CD4-positive, alpha-beta T cell (primary cell): Measurements from ENCODE around the gene C13orf42. TPM values are rescaled to one million over a fixed set of nuclear protein-coding genes. Genes with fewer than 3 reads are reported as not detected.

ENCODE experiments used
- ATAC-seq: fragments of 200-7000 bp; cut with Tn5 transposase; one replicate; pipeline ENCODE4 v1.10.0; 2022; ENCODE audit warnings: mild to moderate bottlenecking; ENCODE audit not compliant: poor library complexity
- CTCF ChIA-PET: fragments of 350-600 bp; sonication (Branson Sonifier 250); formaldehyde crosslinking; loops from one replicate; lab custom pipeline; 2021; ENCODE audit warnings: antibody characterized with exemption, inconsistent platforms; lab: Charles Lee
- POLR2A ChIA-PET: fragments of 350-600 bp; sonication (Branson Sonifier 250); formaldehyde crosslinking; loops from one replicate; lab custom pipeline; 2021; ENCODE audit warnings: antibody characterized with exemption, inconsistent platforms; lab: Charles Lee
- DNase-seq, 14 experiments: peaks; one replicate each; pipeline ENCODE4 v3.0.0-alpha.2; 2013 to 2020; ENCODE audit warnings: mixed read lengths in 2 of 14
- H3K27ac ChIP-seq, 2 donors: one replicate each; pipeline versions ENCODE4 v1.5.1 to v1.7.0; 2013; ENCODE audit warnings: low read length in 2 of 2, low read depth in 1 of 2, mild to moderate bottlenecking in 1 of 2
- H3K27me3 ChIP-seq, 2 experiments: 1 replicate in 1 of 2; 2 replicates in 1 of 2; pipeline versions ENCODE4 v1.6.1 to v1.7.0; 2013; ENCODE audit warnings: low read length in 2 of 2, control low read depth in 1 of 2, mild to moderate bottlenecking in 1 of 2, moderate library complexity in 1 of 2; ENCODE audit not compliant: insufficient read depth in 2 of 2, control insufficient read depth in 1 of 2
- H3K36me3 ChIP-seq: one replicate; pipeline ENCODE4 v1.6.1; 2013; ENCODE audit warnings: low read length, control low read depth; ENCODE audit not compliant: insufficient read depth
- H3K4me1 ChIP-seq: one replicate; pipeline ENCODE4 v1.6.1; 2013; ENCODE audit warnings: low read length, control low read depth; ENCODE audit not compliant: insufficient read depth
- H3K4me3 ChIP-seq: one replicate; pipeline ENCODE4 v1.5.1; 2013; ENCODE audit warnings: mild to moderate bottlenecking, low read length, moderate library complexity
- H3K9me3 ChIP-seq, 2 experiments: 1 replicate in 1 of 2; 2 replicates in 1 of 2; pipeline versions ENCODE4 v1.6.1 to v1.7.0; 2013; ENCODE audit warnings: low read length in 2 of 2, mild to moderate bottlenecking in 2 of 2, control low read depth in 1 of 2, moderate library complexity in 1 of 2; ENCODE audit not compliant: control insufficient read depth in 1 of 2, insufficient read depth in 1 of 2
- H3K27ac Mint-ChIP-seq: one replicate; pipeline ENCODE4 v1.8.0; 2020; ENCODE audit warnings: mixed read lengths
- H3K27me3 Mint-ChIP-seq: one replicate; pipeline ENCODE4 v1.8.0; 2021; ENCODE audit warnings: mixed read lengths
- H3K36me3 Mint-ChIP-seq: one replicate; pipeline ENCODE4 v1.8.0; 2021; ENCODE audit warnings: low read depth, mixed read lengths
- H3K4me1 Mint-ChIP-seq: one replicate; pipeline ENCODE4 v1.8.0; 2021; ENCODE audit warnings: low read depth, mixed read lengths
- H3K4me3 Mint-ChIP-seq: one replicate; pipeline ENCODE4 v1.8.0; 2020; ENCODE audit warnings: mild to moderate bottlenecking, mixed read lengths
- H3K9me3 Mint-ChIP-seq: one replicate; pipeline ENCODE4 v1.8.0; 2020; ENCODE audit warnings: mixed read lengths
- CTCF ChIP-seq: fragments of 200-600 bp; IDR thresholded peaks from one replicate; pipeline ENCODE4 v1.8.0; 2022; ENCODE audit warnings: antibody characterized with exemption, mild to moderate bottlenecking
- intact Hi-C, 2 experiments: fragments of 100-400 bp; cut with DNase I in 1 of 2; cut with micrococcal nuclease in 1 of 2; formaldehyde crosslinking; loops; one replicate each; pipeline versions ENCODE4 v1.15.1 to v1.9.0; 2023 to 2025; cut with DNase I, micrococcal nuclease
- total RNA-seq, 174 experiments: library from RNA in 2 of 174; stranded (reverse) in 2 of 174; gene quantifications; one replicate each; pipeline ENCODE4 v1.2.3 and lab custom pipeline; 2021 to 2026

C13orf42 gene
- total RNA-seq, 2 experiments from 2014 or later, result not detected

GRCh38 chr13:51096131-51096530 is 14.9 kb downstream of the C13orf42 start:
- intact Hi-C loops, result no loop called here
- peaks cover 15% of the 10 kb centered on the region for H3K27me3 Mint-ChIP-seq
- H3K4me3 Mint-ChIP-seq, result no peak overlapping the region
- H3K4me1 Mint-ChIP-seq, result no peaks in the 10 kb centered on the region
- POLR2A ChIA-PET, result no interaction called here
- Histone ChIP-seq H3K4me3 (no peak overlapping the region), H3K27me3 (no peaks in the 10 kb centered on the region), H3K9me3 (no peaks in the 10 kb centered on the region), H3K27ac (no peak overlapping the region), H3K4me1 (no peaks in the 10 kb centered on the region), H3K36me3 (no peaks in the 10 kb centered on the region)
- TF ChIP-seq CTCF, result no peak
- no peaks in the 10 kb centered on the region for H3K36me3 Mint-ChIP-seq
- DNase-seq (no peak), ATAC-seq (no peak)
- H3K27ac Mint-ChIP-seq, result no peak overlapping the region
- CTCF ChIA-PET, result no interaction called here
- no peaks in the 10 kb centered on the region for H3K9me3 Mint-ChIP-seq

GRCh38 chr13:51093574-51093973 is 17.5 kb downstream of the C13orf42 start:
- ChIA-PET POLR2A (no interaction called here), CTCF (no interaction called here)
- Mint-ChIP-seq H3K9me3 (no peaks in the 10 kb centered on the region), H3K36me3 (no peaks in the 10 kb centered on the region), H3K27me3 (peaks cover 4% of the 10 kb centered on the region), H3K27ac (no peak overlapping the region), H3K4me1 (no peaks in the 10 kb centered on the region), H3K4me3 (no peak overlapping the region)
- Histone ChIP-seq H3K4me3 (no peak overlapping the region), H3K4me1 (no peaks in the 10 kb centered on the region), H3K36me3 (no peaks in the 10 kb centered on the region), H3K27ac (no peak overlapping the region), H3K9me3 (no peaks in the 10 kb centered on the region), H3K27me3 (no peaks in the 10 kb centered on the region)
- no peak for TF ChIP-seq CTCF
- intact Hi-C loops, result no loop called here
- no peak for DNase-seq
- ATAC-seq, result no peak

GRCh38 chr13:51091839-51092238 is 19.2 kb downstream of the C13orf42 start:
- CTCF ChIA-PET, result no interaction called here
- H3K36me3 Mint-ChIP-seq, result no peaks in the 10 kb centered on the region

More at GRCh38 chr13:51091839-51092238, 19.2 kb downstream of the C13orf42 start:
- Histone ChIP-seq H3K27ac (no peak overlapping the region), H3K4me3 (no peak overlapping the region), H3K4me1 (no peaks in the 10 kb centered on the region), H3K9me3 (no peaks in the 10 kb centered on the region), H3K36me3 (no peaks in the 10 kb centered on the region), H3K27me3 (no peaks in the 10 kb centered on the region)
- POLR2A ChIA-PET, result no interaction called here
- TF ChIP-seq CTCF, result no peak
- Mint-ChIP-seq H3K4me3 (no peak overlapping the region), H3K27me3 (no peaks in the 10 kb centered on the region), H3K9me3 (no peaks in the 10 kb centered on the region), H3K4me1 (no peaks in the 10 kb centered on the region), H3K27ac (no peak overlapping the region)
- DNase-seq (no peak), ATAC-seq (no peak)
- intact Hi-C loops, result no loop called here
